GM12878 (cell line): ENCODE data around the gene CDKN2A. TPM values are rescaled to one million over a fixed set of nuclear protein-coding genes. Genes with fewer than 3 reads are reported as not detected.

Experiments used
- ATF7 ChIP-seq: fragments of 450-650 bp; IDR thresholded peaks from 2 replicates; pipeline ENCODE4 v1.6.1; 2016; ENCODE audit warnings: low read depth, mild to moderate bottlenecking
- EP300 ChIP-seq, 2 experiments: fragments of 150-350 bp in 1 of 2; IDR thresholded peaks; 2 replicates each; pipeline ENCODE4 v1.6.1; 2011 to 2012; ENCODE audit warnings: low read depth in 2 of 2, low read length in 2 of 2, borderline replicate concordance in 1 of 2, improper control_type of control experiment in 1 of 2, inconsistent platforms in 1 of 2; ENCODE audit not compliant: control insufficient read depth in 1 of 2
- GATAD2B ChIP-seq: fragments of 450-650 bp; conservative IDR thresholded peaks from 2 replicates; pipeline ENCODE4 v1.6.1; 2017; ENCODE audit warnings: low read depth, mild to moderate bottlenecking, moderate library complexity
- HDAC6 ChIP-seq: fragments of 200-600 bp; sonication (generic); IDR thresholded peaks from one replicate; pipeline ENCODE4 v1.8.0; 2017; ENCODE audit warnings: antibody characterized with exemption; ENCODE audit not compliant: unreplicated experiment
- HDGF ChIP-seq: fragments of 450-650 bp; IDR thresholded peaks from 2 replicates; pipeline ENCODE4 v1.6.1; 2016; ENCODE audit warnings: antibody characterized with exemption
- IKZF1 ChIP-seq: fragments of 450-650 bp; conservative IDR thresholded peaks from 2 replicates; pipeline ENCODE4 v1.6.1; 2017; ENCODE audit warnings: antibody characterized with exemption, mild to moderate bottlenecking
- IKZF2 ChIP-seq, 2 experiments: fragments of 450-650 bp; IDR thresholded peaks; 2 replicates each; pipeline ENCODE4 v1.6.1; 2017; ENCODE audit warnings: mild to moderate bottlenecking in 2 of 2, moderate library complexity in 2 of 2
- IRF4 ChIP-seq: IDR thresholded peaks from 2 replicates; pipeline ENCODE4 v1.6.1; 2011; ENCODE audit warnings: low read depth, low read length
- KAT2A ChIP-seq: conservative IDR thresholded peaks from 2 replicates; pipeline ENCODE4 v1.6.1; 2011; ENCODE audit warnings: low read depth, low read length; ENCODE audit not compliant: control insufficient read depth
- LARP7 ChIP-seq: fragments of 450-650 bp; IDR thresholded peaks from 2 replicates; pipeline ENCODE4 v1.6.1; 2017; ENCODE audit warnings: mild to moderate bottlenecking
- MAX ChIP-seq: IDR thresholded peaks from 2 replicates; pipeline ENCODE4 v1.6.1; 2012; ENCODE audit warnings: low read depth, low read length, improper control_type of control experiment
- MEF2A ChIP-seq: IDR thresholded peaks from 2 replicates; pipeline ENCODE4 v1.6.1; 2011; ENCODE audit warnings: low read depth, mild to moderate bottlenecking, low read length, moderate library complexity; ENCODE audit not compliant: insufficient read depth
- NR2C2 ChIP-seq: IDR thresholded peaks from 2 replicates; pipeline ENCODE4 v1.6.1; 2011; ENCODE audit warnings: borderline replicate concordance, low read depth; ENCODE audit not compliant: control insufficient read depth, insufficient read length
- RAD21 ChIP-seq: IDR thresholded peaks from 2 replicates; pipeline ENCODE4 v1.6.1; 2011; ENCODE audit warnings: mild to moderate bottlenecking, low read depth, low read length, moderate library complexity; ENCODE audit not compliant: insufficient read depth
- RB1 ChIP-seq: fragments of 450-650 bp; formaldehyde crosslinking; IDR thresholded peaks from 2 replicates; pipeline ENCODE4 v1.6.1; 2017; ENCODE audit warnings: mild to moderate bottlenecking, borderline replicate concordance
- RUNX3 ChIP-seq: IDR thresholded peaks from 2 replicates; pipeline ENCODE4 v1.6.1; 2012; ENCODE audit warnings: low read length, inconsistent platforms
- SKIL ChIP-seq: fragments of 450-650 bp; IDR thresholded peaks from 2 replicates; pipeline ENCODE4 v1.6.1; 2017; ENCODE audit warnings: mild to moderate bottlenecking, low read depth, inconsistent platforms; ENCODE audit not compliant: poor library complexity, severe bottlenecking
- TCF7 ChIP-seq: IDR thresholded peaks from 2 replicates; pipeline ENCODE4 v1.6.1; 2014; ENCODE audit warnings: antibody characterized with exemption, borderline replicate concordance
- USF1 ChIP-seq: IDR thresholded peaks from 2 replicates; pipeline ENCODE4 v1.6.1; 2011; ENCODE audit warnings: borderline replicate concordance, low read depth, mild to moderate bottlenecking, moderate library complexity, mixed read lengths, low read length; ENCODE audit not compliant: insufficient read depth; ENCODE audit errors: extremely low read length
- ZNF217 ChIP-seq: fragments of 450-650 bp; IDR thresholded peaks from 2 replicates; pipeline ENCODE4 v1.6.1; 2017; ENCODE audit warnings: antibody characterized with exemption, mild to moderate bottlenecking
- ZNF687 ChIP-seq: fragments of 450-650 bp; IDR thresholded peaks from 2 replicates; pipeline ENCODE4 v1.6.1; 2017; ENCODE audit warnings: mild to moderate bottlenecking, moderate library complexity
- polyA plus RNA-seq, 11 experiments: library from polyadenylated mRNA; depleted of rRNA in 4 of 11; unstranded in 6 of 11; stranded (reverse) in 5 of 11; fragments of >200 nt; fragmentation: Nextera tagmentation in 4 of 11; fragmentation: Illumina TruSeq in 1 of 11; extraction: Ambion mirVana in 4 of 11; extraction: Trizol in 1 of 11; gene quantifications; 1 replicate in 1 of 11; 2 replicates in 10 of 11; pipeline versions ENCODE4 v1.2.1 to v1.2.3, GENCODE V29; 2011 to 2016; ENCODE audit warnings: inconsistent platforms in 2 of 11, missing spikeins in 2 of 11, low read depth in 1 of 11
- total RNA-seq, 4 experiments: library from RNA; depleted of rRNA in 3 of 4; stranded (reverse); fragments of >200 nt in 3 of 4; fragmentation: Illumina TruSeq in 1 of 4; extraction: Trizol in 1 of 4; gene quantifications; 2 replicates each; pipeline versions ENCODE4 v1.2.1 to v1.2.3, GENCODE V29; 2013 to 2021

Gene CDKN2A
- total and polyA plus RNA-seq, 10 of the 15 experiments (the other 5 are each of a cell fraction or from before 2014, with no cell fraction given) = 0.84 to 41.2 (median 18.4) TPM

GRCh38 chr9:21995666-21996398, 1.6 kb upstream of the CDKN2A start (continued):
- TF ChIP-seq ZNF687 (no peak), RB1 (no peak), IRF4 (no peak), HDGF (no peak), USF1 (no peak), RAD21 (no peak), RUNX3 (peak; percentile 27), KAT2A (no peak), HDAC6 (no peak), IKZF2 (IDR thresholded peaks at IDR 0.05) (no peak; a peak in 1 of 4 replicates), SKIL (no peak), LARP7 (no peak; the same call in 1 of the 2 replicates), ZNF217 (peak; percentile 48; the same call in 1 of the 2 replicates), ATF7 (no peak), NR2C2 (no peak), EP300 (IDR thresholded peaks at IDR 0.05; ENCODE audit: borderline replicate concordance in 1 of 2, control insufficient read depth in 1 of 2, low read depth in 2 of 2, low read length in 2 of 2) (no peak), MEF2A (no peak), TCF7 (no peak), IKZF1 (peak; percentile 60), MAX (no peak), GATAD2B (no peak; the same call in 1 of the 2 replicates)
